HT1080 (cell line): ENCODE data around the gene ADAMTS7. TPM values are rescaled to one million over a fixed set of nuclear protein-coding genes. Genes with fewer than 3 reads are reported as not detected.
"Not testable (repeated sequence)": the region's sequence is repeated elsewhere in the genome, so short reads cannot be mapped to it uniquely, and the experiment has no call there.

Source experiments
- DNase-seq: peaks from one replicate; pipeline ENCODE4 v3.0.0-alpha.2; 2015; ENCODE audit warnings: low read depth
- total RNA-seq: library from RNA; depleted of rRNA; stranded (reverse); fragments of >200 nt; shearing (Covaris generic); gene quantifications from 2 replicates; pipeline ENCODE4 v1.2.3, GENCODE V29; 2014

The ADAMTS7 gene
- total RNA-seq, 1 experiment from 2014 or later = 0.96 TPM

DNA sequence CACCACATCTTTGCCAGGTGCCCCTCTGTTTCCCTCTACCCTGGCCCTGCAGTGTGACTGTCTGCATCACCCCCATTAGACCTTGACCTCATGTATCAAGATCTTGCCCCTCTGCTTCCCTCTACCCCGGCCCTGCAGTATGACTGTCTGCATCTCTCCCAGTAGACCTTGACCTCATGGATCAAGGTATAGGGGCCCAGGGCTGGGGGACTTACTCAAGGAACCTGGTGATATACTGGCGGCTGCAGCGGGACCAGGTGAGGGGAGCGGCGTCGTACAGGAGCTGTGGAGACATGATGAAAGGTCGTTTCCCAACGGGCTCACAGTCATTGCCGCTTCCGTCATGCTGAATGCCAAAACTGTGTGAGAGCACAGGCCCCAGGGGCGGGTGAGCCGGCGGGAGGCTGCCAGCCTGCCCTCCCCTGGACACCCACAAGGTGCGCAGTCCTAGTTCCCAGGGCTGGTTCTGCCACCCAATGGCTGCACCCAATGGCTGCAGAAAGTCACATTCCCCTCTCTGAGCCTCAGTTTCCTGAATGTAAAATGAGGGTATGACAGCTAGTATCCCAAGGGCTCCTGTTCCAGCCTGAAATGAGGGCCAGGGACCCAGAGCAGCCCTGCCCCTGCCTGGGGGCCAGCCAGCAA lies 23.1 kb downstream of the ADAMTS7 start:
- DNase-seq = no peak

GRCh38 chr15:78782402-78782801 lies 28.9 kb downstream of the ADAMTS7 start:
- not testable (repeated sequence) for DNase-seq

DNA sequence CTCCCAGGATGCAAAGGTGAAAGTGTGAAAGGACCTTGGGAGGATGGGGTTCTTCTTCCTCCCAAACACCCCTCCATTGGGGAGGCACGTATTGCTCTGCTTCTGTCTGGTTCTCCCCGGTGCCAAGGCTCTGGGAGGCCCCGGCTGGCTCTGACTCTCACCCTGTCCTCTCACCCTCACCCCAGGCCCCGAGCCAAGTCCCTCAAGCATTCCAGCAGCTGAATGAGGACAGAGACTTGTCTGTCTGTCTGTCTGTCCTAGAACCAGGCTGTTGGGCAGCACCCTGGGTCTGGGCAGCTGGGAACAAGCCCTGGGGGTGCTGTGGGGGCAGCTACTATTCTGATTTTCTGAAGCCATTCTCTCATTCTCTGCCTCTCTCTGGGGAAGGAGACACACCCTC lies 29.9 kb downstream of the ADAMTS7 start:
- DNase-seq = not testable (repeated sequence)

GRCh38 chr15:78779975-78780374 lies 31.3 kb downstream of the ADAMTS7 start:
- not testable (repeated sequence) for DNase-seq

- not testable (repeated sequence) for DNase-seq
Observed at GRCh38 chr15:78779176-78779785, 32.0 kb downstream of the ADAMTS7 start.

- DNase-seq = no peak
Observed at GRCh38 chr15:78778422-78778821, 32.8 kb downstream of the ADAMTS7 start.

DNA sequence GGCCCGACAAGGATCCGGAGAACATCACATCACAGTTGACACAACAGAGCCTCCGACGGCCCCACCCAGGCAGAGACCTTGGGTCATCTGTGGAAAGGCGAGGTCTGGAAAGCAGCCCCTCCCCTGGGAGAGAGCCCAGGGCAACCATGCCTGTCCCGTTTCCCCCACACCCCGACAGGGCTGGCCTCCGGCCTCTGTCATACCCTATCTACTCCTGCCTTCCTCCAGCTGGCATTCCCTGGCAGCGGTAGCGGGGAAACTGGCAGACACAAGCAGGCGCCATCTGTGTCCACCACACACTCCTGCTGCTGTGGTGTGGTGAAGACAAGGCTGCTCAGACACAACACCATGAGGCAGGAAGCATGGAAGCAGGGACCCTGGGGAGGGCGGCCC lies 33.3 kb downstream of the ADAMTS7 start:
- DNase-seq = not testable (repeated sequence)

GRCh38 chr15:78777290-78777952 lies 33.8 kb downstream of the ADAMTS7 start:
- not testable (repeated sequence) for DNase-seq

- DNase-seq = not testable (repeated sequence)
Observed at GRCh38 chr15:78776046-78776925, 35.0 kb downstream of the ADAMTS7 start.

DNA sequence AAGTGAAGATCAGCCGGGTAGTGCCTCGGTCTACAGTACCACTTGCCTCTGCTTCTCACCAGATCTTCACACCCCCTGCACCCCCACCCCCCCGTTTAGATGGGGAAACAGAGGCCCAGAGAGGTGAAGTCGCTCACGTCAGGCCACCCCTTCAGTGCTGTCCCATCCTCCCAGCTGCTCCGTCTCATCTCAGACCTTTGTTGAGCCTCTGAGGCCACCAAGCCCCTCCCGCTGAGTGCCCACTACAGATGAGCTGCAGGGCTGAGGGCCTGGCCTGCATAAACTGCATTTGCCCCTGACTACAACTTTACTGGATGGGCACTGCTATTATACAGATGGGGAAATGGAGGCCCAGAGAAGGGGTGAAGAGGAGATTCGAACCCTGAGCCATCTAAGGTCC lies 35.8 kb downstream of the ADAMTS7 start:
- DNase-seq = no peak

DNA sequence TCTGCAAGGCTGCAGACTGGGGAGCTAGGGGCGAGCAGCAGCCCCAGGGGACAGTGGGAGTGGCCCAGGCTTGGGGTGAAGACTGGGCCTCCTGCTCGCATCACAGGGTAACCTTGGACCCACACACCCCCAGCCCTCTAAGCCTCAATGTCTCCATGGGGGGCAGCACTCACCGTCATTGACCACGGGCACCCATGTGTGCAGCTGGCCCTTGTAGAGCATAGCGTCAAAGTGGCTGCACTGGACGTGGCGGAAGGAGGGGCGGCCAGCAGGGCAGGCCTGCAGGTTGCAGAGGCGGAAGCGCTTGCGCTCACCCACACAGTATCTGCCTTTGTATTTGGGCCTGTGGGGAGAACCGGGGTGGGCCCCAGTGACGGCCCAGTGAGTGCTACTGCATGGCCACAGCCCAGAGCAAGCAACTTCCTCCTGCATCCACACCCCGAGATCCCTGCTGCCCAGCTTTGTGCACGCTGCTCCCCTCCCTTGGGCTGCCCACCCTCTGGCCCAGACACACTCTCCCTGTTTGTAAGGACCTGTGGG lies 36.7 kb downstream of the ADAMTS7 start:
- DNase-seq = not testable (repeated sequence)

- not testable (repeated sequence) for DNase-seq
Observed at GRCh38 chr15:78773765-78774450, 37.4 kb downstream of the ADAMTS7 start.

DNA sequence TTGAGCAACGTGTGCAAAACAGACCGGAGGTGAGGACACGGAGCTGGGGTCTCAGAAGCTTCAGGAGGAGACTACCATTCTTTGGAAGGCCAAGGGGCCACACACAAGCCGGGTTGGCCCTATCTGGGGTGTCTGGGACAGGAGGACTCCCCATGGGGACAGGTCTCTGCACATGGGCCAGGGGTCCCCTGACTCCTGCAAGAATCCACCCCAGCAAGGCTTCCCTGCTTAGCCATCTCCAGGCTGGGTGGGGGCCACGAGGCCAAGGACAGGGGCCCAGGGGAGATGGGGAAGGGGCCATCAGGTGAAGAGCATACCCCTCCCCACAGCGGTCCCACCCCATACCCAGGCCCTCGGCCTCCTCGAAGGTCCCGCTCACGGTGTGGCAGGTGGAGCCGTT lies 38.5 kb downstream of the ADAMTS7 start:
- DNase-seq = no peak

- not testable (repeated sequence) for DNase-seq
Observed at GRCh38 chr15:78771436-78772000, 39.7 kb downstream of the ADAMTS7 start.

- DNase-seq = not testable (repeated sequence)
Observed at GRCh38 chr15:78771020-78771419, 40.2 kb downstream of the ADAMTS7 start.

DNA sequence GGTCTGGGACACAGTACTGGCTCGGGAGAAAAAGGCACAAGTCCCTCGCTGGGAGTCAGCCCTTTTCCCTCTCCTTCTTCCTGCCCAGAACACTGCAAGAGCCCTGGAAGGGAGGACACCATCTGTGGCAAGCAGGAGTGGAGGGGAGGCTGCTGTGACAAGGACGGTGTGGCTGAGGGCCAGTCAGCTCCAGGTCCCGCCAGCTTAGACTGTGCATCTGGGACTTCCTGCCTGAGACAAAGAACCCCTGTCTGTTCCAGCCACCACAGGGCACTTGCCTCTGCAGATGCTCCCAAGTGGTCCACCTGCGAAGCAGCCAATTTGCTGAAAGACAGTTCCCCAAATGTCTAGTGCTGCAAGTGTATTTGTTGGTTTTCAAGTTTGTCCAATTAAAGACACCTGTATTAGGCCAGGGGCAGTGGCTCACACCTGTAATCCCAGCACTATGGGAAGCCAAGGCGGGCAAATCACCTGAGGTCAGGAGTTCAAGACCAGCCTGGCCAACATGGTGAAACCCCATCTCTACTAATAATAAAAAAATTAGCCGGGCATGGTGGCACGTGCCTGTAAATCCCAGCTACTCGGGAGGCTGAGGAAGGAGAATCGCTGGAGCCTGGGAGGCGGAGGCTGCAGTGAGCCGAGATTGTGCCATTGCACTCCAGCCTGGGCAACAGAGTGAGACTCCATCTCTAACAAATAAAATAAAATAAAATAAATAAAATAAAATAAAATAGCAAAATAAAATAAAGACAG lies 41.6 kb downstream of the ADAMTS7 start:
- DNase-seq = not testable (repeated sequence)

DNA sequence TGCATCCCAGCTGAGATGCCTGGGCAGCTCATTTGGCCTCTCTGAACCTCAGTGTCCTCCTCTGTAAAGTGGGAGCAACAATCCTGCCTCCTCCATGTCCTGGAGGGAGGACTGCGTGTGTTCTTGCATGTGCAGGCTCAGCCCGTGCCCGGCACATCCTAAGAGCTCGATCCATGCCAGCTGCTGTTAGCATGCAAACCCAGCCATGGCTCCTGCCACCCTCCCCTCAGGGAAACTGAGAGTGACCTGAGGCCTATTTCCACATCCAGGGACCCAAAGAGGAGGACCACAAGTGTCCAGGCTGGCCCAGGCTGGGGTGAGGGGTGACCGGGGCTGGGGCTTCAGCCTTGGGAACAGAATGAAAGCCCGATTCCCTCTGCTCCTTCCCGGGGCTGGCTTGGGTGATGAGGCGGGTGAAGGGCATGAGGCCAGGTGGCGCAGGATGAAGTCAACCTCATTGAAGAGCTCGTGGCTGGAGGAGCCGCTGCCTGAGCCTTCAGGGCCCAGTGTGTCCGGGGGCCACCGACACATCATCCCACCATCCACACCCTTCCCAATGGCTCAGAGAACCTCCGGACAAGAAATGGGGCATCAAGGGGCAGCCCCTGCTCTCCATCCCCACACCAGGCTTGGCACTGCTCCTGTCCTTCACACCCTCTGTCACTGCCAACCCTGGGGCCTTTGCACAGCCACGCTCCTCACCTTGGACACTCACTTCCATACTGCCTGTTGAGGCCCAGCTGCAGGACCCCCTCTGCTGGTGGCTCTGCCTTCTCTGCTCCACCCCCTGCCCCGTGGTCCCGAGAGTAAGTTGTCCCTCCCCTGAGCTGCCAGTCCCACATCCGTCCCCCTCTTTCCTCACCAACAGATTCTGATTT lies 42.5 kb downstream of the ADAMTS7 start:
- no peak for DNase-seq

GRCh38 chr15:78768096-78768495 lies 43.2 kb downstream of the ADAMTS7 start:
- DNase-seq = no peak
